Spleen (tissue), 13 donors: ENCODE measurements around the gene SLC1A1. TPM values are rescaled to one million over a fixed set of nuclear protein-coding genes. Genes with fewer than 3 reads are reported as not detected.
A peak's percentile ranks its signal among the peaks of the same experiment; 100 is the strongest.

Experiments
- DNase-seq: peaks from one replicate; pipeline ENCODE4 v3.0.0-alpha.2; 2020
- H3K27ac ChIP-seq, 8 donors: fragments of 200-600 bp; sonication (generic) in 7 of 8; 1 replicate in 4 of 8; 2 replicates in 4 of 8; pipeline versions ENCODE4 v1.5.0 to v1.8.0; 2016 to 2021; ENCODE audit warnings: inconsistent platforms in 4 of 8, mild to moderate bottlenecking in 4 of 8, moderate library complexity in 1 of 8
- H3K27me3 ChIP-seq, 7 donors: fragments of 200-600 bp; sonication (generic) in 6 of 7; replicated peaks in 1 of 7; 1 replicate in 4 of 7; 2 replicates in 3 of 7; pipeline versions ENCODE4 v1.5.0 to v1.8.0; 2016 to 2021; ENCODE audit warnings: inconsistent platforms in 3 of 7, mild to moderate bottlenecking in 1 of 7
- H3K36me3 ChIP-seq, 6 donors: fragments of 200-600 bp; sonication (generic) in 5 of 6; 1 replicate in 4 of 6; 2 replicates in 2 of 6; pipeline versions ENCODE4 v1.5.0 to v1.8.0; 2016 to 2021; ENCODE audit warnings: inconsistent platforms in 2 of 6
- H3K4me1 ChIP-seq, 6 donors: fragments of 200-600 bp; sonication (generic) in 5 of 6; 1 replicate in 3 of 6; 2 replicates in 3 of 6; pipeline versions ENCODE4 v1.5.0 to v1.8.0; 2016 to 2021; ENCODE audit warnings: inconsistent platforms in 3 of 6
- H3K4me3 ChIP-seq, 8 donors: fragments of 200-600 bp; sonication (generic) in 7 of 8; 1 replicate in 4 of 8; 2 replicates in 4 of 8; pipeline versions ENCODE4 v1.5.0 to v1.8.0; 2016 to 2021; ENCODE audit warnings: inconsistent platforms in 4 of 8, mild to moderate bottlenecking in 4 of 8, moderate library complexity in 2 of 8
- H3K9me3 ChIP-seq, 8 donors: fragments of 200-600 bp; sonication (generic) in 7 of 8; 1 replicate in 4 of 8; 2 replicates in 4 of 8; pipeline versions ENCODE4 v1.5.0 to v1.8.0; 2016 to 2021; ENCODE audit warnings: inconsistent platforms in 4 of 8
- POLR2A ChIP-seq, 3 donors: fragments of 450-650 bp; IDR thresholded peaks; one replicate each; pipeline ENCODE4 v1.5.1; 2017; ENCODE audit warnings: antibody characterized with exemption in 3 of 3, mild to moderate bottlenecking in 1 of 3
- POLR2AphosphoS5 ChIP-seq, 3 donors: sonication (generic); formaldehyde crosslinking; IDR thresholded peaks; one replicate each; pipeline ENCODE4 v1.5.1; 2017; ENCODE audit warnings: antibody characterized with exemption in 3 of 3
- WGBS, 5 donors: extraction: QIAGEN DNeasy Blood & Tissue Kit in 3 of 5; methylation state at CpG; one replicate each; pipeline versions ENCODE4 v1.1.5 to v1.1.7; 2013 to 2018; 5-methylcytosine and 5-hydroxymethylcytosine counted together
- intact Hi-C: fragments of 100-400 bp; cut with DNase I; formaldehyde crosslinking; loops from one replicate; pipeline ENCODE4 v1.15.0; 2023; ENCODE audit warnings: low total_unique reads
- long read RNA-seq, 2 donors: transcript quantifications; one replicate each; lab custom pipeline, GENCODE V29; 2026
- polyA plus RNA-seq, 3 donors: library from polyadenylated mRNA; stranded (reverse); fragments of 200-250 nt; gene quantifications; one replicate each; pipeline ENCODE4 v1.2.1, GENCODE V29; 2013
- total RNA-seq, 7 donors: library from RNA; depleted of rRNA in 3 of 7; stranded (reverse); fragments of >200 nt in 3 of 7; fragmentation: NEBNext Ultra II Directional in 4 of 7; extraction: Animal tissue kit (Norgen Biotek cat#: 25700) in 4 of 7; gene quantifications; one replicate each; pipeline versions ENCODE4 v1.1.0 to v1.2.1, GENCODE V29; 2016 to 2021
- TF ChIP-seq, protein P1 (sequence below), 11 experiments: fragments of 200-600 bp in 7 of 11; fragments of 450-650 bp in 4 of 11; sonication (generic) in 4 of 11; IDR thresholded peaks in 8 of 11; conservative IDR thresholded peaks in 3 of 11; 1 replicate in 7 of 11; 2 replicates in 4 of 11; pipeline versions ENCODE4 v1.4.0 to v1.8.0; 2016 to 2021; ENCODE audit warnings: antibody characterized with exemption in 11 of 11, inconsistent platforms in 4 of 11, mild to moderate bottlenecking in 1 of 11
- donor health status: healthy with polysubstance abuse.
- donor health status: DM: no; HTN: no; CAD: no; lungs with moderate emphysema.
- donor health status: DM: no; HTN: no; CAD: no.
- donor health status: Bipolar disorder and iron deficiency.
- donor health status: healthy.
- donor health status: DM: no; HTN: no; CAD: no.
- donor health status: DM: yes; HTN: yes; CAD: no.

The SLC1A1 gene
- total RNA-seq = under 1 TPM in 5 of 7 donors, not detected in 2; 0.17 to 0.79 (median 0.30) TPM
- under 1 TPM; 0.11 to 0.32 (median 0.26) TPM for polyA plus RNA-seq
- long read RNA-seq, donor 1 = 0 reads
- long read RNA-seq, donor 2, partial matches to known transcripts = 0 of 1 reads
- long read RNA-seq, donor 2, other reads (novel, unspliced or antisense) = 0 of 1 reads

DNA sequence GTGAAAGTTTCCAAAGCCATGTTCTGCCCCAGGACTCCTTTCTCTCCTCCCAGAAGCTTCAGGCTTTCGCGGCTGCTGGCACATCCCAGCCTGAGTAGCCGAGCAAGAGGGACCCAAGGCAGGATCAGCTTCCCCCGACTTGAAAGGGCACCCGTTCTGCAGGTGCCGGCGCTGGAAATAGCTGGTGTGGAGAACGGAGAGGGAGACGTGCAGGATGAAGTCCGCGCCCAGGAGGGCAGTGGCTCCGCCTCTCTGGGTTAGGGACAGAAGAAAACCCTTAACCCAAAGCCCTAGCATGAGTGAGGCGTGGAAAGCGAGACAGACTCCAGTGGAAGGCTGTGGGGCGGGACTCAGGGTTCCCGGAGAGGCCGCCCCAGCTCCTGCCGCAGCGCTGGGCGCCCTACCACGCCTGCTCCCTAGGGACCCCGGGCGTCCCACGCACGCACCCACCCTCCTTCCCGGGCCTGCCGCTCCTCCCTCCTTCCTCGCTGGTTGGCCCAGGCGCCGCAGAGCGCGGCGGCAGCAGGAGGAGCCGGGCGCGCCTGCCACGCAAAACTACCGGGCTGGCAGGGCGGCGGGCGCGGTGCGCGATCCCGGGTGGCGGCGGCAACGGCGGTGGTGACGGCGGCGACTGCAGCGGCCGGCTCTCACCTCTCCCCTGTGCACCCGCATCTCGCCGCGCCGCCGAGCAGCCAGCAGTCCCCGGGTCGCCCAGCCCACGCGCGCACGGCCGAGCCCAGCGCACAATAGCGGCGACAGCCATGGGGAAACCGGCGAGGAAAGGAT is at the start of gene SLC1A1:
TSS of gene SLC1A1 (plus strand) at position 550 of the 786 bp plus-strand sequence. CDS start at position 762, 212 bp downstream.
- peak within 1 kb of the TSS in 1 of 8 donors; percentile 18 for H3K27ac ChIP-seq
- peaks cover 9 to 30% (median 19%) of the 10 kb centered on the region in 6 donors for H3K4me1 ChIP-seq
- 0 to 2% (median 1%) methylated on average over 14 to 72 of the region's 72 CpGs for WGBS, 5 donors

DNA sequence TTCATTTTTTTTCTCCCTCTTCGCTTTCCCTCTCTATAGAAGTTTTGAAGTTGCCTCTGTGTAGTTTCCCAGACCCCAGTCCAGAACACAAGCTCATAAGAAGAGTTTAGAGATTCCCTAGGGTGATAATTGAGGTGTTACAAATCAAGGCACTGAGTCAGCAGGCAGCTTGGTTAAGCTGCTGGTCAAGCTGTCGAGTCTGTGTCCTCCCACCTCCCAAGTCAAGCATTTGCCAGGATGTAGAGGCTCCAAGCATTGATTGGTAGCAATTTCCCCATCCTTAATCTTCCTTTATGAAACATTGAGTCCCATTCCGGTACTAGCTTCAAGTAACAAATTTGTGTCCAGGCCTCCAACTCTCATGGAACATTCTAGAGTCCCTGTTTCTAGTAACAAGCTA is 47.5 kb upstream of the SLC1A1 start:
- TF ChIP-seq POLR2AphosphoS5 (IDR thresholded peaks at IDR 0.05) (no peak), POLR2A (IDR thresholded peaks at IDR 0.05) (no peak)
- TF ChIP-seq, protein P1, sequence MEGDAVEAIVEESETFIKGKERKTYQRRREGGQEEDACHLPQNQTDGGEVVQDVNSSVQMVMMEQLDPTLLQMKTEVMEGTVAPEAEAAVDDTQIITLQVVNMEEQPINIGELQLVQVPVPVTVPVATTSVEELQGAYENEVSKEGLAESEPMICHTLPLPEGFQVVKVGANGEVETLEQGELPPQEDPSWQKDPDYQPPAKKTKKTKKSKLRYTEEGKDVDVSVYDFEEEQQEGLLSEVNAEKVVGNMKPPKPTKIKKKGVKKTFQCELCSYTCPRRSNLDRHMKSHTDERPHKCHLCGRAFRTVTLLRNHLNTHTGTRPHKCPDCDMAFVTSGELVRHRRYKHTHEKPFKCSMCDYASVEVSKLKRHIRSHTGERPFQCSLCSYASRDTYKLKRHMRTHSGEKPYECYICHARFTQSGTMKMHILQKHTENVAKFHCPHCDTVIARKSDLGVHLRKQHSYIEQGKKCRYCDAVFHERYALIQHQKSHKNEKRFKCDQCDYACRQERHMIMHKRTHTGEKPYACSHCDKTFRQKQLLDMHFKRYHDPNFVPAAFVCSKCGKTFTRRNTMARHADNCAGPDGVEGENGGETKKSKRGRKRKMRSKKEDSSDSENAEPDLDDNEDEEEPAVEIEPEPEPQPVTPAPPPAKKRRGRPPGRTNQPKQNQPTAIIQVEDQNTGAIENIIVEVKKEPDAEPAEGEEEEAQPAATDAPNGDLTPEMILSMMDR (IDR thresholded peaks at IDR 0.05 in 8 of 11, conservative IDR thresholded peaks at IDR 0.05 in 3 of 11) = no peak
- no peak for DNase-seq
- no peaks in the 10 kb centered on the region for H3K4me1 ChIP-seq
- H3K4me3 ChIP-seq = no peak overlapping the region
- WGBS, 5 donors = 77 to 88% (median 84%) methylated on average over 3 of the region's 3 CpGs
- intact Hi-C loops = no loop called here
- H3K27me3 ChIP-seq = no peaks in the 10 kb centered on the region
- H3K9me3 ChIP-seq = peaks cover 0 to 13% (median 0%) of the 10 kb centered on the region in 8 donors
- no peak overlapping the region for H3K27ac ChIP-seq
- no peaks in the 10 kb centered on the region for H3K36me3 ChIP-seq

More for the DNA sequence above, at the start of gene SLC1A1:
- no peaks in the 10 kb centered on the region for H3K9me3 ChIP-seq
- DNase-seq = no peak
- no peaks in the 10 kb centered on the region for H3K36me3 ChIP-seq
- TF ChIP-seq, protein P1 (IDR thresholded peaks at IDR 0.05 in 8 of 11, conservative IDR thresholded peaks at IDR 0.05 in 3 of 11) = no peak
- TF ChIP-seq POLR2A (IDR thresholded peaks at IDR 0.05) (no peak), POLR2AphosphoS5 (IDR thresholded peaks at IDR 0.05) (peak in 2 of 3 donors; percentile 31 to 37)
- H3K4me3 ChIP-seq = peak within 1 kb of the TSS; percentile 39 to 75 (median 54)
- intact Hi-C loops = no loop called here
- peaks cover 0 to 63% (median 28%) of the 10 kb centered on the region in 7 donors for H3K27me3 ChIP-seq

DNA sequence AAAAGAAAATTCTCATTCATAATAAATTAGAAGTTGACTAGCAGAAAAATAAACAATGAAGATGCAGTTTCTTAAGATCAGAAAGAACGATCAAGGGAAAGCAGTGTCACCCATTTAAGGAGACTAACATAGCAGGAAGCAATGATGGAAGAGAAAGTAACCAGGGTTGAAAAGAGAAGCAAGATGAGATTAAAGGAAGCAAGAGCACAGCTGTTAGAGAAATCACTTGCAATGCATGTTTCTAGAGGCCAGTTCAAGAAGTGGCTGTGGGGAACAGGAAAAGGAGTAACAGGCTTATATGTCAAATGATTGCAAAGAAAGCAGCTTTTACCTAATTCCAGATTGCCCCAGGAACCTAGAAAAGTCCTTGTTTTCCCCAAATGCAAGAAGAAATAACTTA is 46.8 kb upstream of the SLC1A1 start:
- no peak for DNase-seq
- 43 to 55% (median 52%) methylated on average over 1 of the region's 1 CpG for WGBS, 5 donors
- H3K4me1 ChIP-seq = no peaks in the 10 kb centered on the region
- peaks cover 0 to 13% (median 0%) of the 10 kb centered on the region in 8 donors for H3K9me3 ChIP-seq
- no peak overlapping the region for H3K27ac ChIP-seq
- intact Hi-C loops = no loop called here
- no peaks in the 10 kb centered on the region for H3K36me3 ChIP-seq
- no peaks in the 10 kb centered on the region for H3K27me3 ChIP-seq
- TF ChIP-seq POLR2A (IDR thresholded peaks at IDR 0.05) (no peak), POLR2AphosphoS5 (IDR thresholded peaks at IDR 0.05) (no peak)
- TF ChIP-seq, protein P1 (IDR thresholded peaks at IDR 0.05 in 8 of 11, conservative IDR thresholded peaks at IDR 0.05 in 3 of 11) = no peak
- no peak overlapping the region for H3K4me3 ChIP-seq

DNA sequence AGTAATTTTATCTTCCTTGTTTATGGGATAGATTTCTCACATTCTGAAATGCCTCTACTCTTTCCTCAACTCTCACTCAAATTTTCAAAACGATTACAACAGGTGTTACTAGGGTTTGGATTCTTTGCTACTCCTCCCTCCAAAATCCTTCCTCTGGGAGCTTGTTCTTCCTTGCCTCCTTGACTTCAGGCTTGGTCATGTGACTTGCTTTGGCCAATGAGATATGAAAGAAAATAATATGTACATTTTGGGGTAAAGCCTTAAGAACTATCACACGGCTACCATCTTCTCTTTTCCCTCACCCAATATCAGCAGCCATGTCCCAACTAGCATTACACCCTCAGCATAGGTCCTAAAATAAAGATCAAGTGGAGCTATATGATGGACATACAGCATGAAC is 28.8 kb upstream of the SLC1A1 start:
- no peaks in the 10 kb centered on the region for H3K4me1 ChIP-seq
- DNase-seq = no peak
- H3K4me3 ChIP-seq = no peak overlapping the region
- H3K27me3 ChIP-seq = peaks cover 0 to 13% (median 0%) of the 10 kb centered on the region in 7 donors
- H3K9me3 ChIP-seq = peaks cover 0 to under 1% (median 0%) of the 10 kb centered on the region in 8 donors
- TF ChIP-seq POLR2AphosphoS5 (IDR thresholded peaks at IDR 0.05) (no peak), POLR2A (IDR thresholded peaks at IDR 0.05) (no peak)
- TF ChIP-seq, protein P1 (IDR thresholded peaks at IDR 0.05 in 8 of 11, conservative IDR thresholded peaks at IDR 0.05 in 3 of 11) = no peak
- no peak overlapping the region for H3K27ac ChIP-seq
- no peaks in the 10 kb centered on the region for H3K36me3 ChIP-seq
- intact Hi-C loops = no loop called here
- WGBS, 5 donors = 73 to 94% (median 83%) methylated on average over 2 of the region's 2 CpGs
